Ishikawa (cell line): ENCODE results near the gene CDC42EP1.

Experiments used
- CEBPB ChIP-seq: IDR thresholded peaks from 2 replicates; pipeline ENCODE4 v1.6.1; 2012
- CREB1 ChIP-seq: IDR thresholded peaks from 2 replicates; pipeline ENCODE4 v1.6.1; 2012; ENCODE audit warnings: low read depth
- EGR1 ChIP-seq: IDR thresholded peaks from 2 replicates; pipeline ENCODE4 v1.6.1; 2012
- EP300 ChIP-seq: IDR thresholded peaks from 2 replicates; pipeline ENCODE4 v1.6.1; 2012; ENCODE audit warnings: borderline replicate concordance
- FOXM1 ChIP-seq: IDR thresholded peaks from 2 replicates; pipeline ENCODE4 v1.6.1; 2012; ENCODE audit warnings: low read depth, borderline replicate concordance
- NFIC ChIP-seq: IDR thresholded peaks from 2 replicates; pipeline ENCODE4 v1.6.1; 2012
- RAD21 ChIP-seq: IDR thresholded peaks from 2 replicates; pipeline ENCODE4 v1.6.1; 2012; ENCODE audit warnings: low read depth
- TAF1 ChIP-seq: IDR thresholded peaks from 2 replicates; pipeline ENCODE4 v1.6.1; 2012; ENCODE audit warnings: low read depth, mild to moderate bottlenecking
- TCF12 ChIP-seq: IDR thresholded peaks from 2 replicates; pipeline ENCODE4 v1.6.1; 2012; ENCODE audit warnings: low read depth
- TEAD4 ChIP-seq: IDR thresholded peaks from 2 replicates; pipeline ENCODE4 v1.6.1; 2012
- YY1 ChIP-seq: IDR thresholded peaks from 2 replicates; pipeline ENCODE4 v1.6.1; 2012; ENCODE audit warnings: low read depth
- ZBTB7A ChIP-seq: IDR thresholded peaks from 2 replicates; pipeline ENCODE4 v1.6.1; 2012; ENCODE audit warnings: low read depth
- TF ChIP-seq, protein P1 (sequence below): IDR thresholded peaks from 2 replicates; pipeline ENCODE4 v1.6.1; 2012
- TF ChIP-seq, protein P2 (sequence below): IDR thresholded peaks from 2 replicates; pipeline ENCODE4 v1.6.1; 2012
- TF ChIP-seq, protein P3 (sequence below): IDR thresholded peaks from 2 replicates; pipeline ENCODE4 v1.6.1; 2012; ENCODE audit warnings: low read depth, mild to moderate bottlenecking

The CDC42EP1 gene

DNA sequence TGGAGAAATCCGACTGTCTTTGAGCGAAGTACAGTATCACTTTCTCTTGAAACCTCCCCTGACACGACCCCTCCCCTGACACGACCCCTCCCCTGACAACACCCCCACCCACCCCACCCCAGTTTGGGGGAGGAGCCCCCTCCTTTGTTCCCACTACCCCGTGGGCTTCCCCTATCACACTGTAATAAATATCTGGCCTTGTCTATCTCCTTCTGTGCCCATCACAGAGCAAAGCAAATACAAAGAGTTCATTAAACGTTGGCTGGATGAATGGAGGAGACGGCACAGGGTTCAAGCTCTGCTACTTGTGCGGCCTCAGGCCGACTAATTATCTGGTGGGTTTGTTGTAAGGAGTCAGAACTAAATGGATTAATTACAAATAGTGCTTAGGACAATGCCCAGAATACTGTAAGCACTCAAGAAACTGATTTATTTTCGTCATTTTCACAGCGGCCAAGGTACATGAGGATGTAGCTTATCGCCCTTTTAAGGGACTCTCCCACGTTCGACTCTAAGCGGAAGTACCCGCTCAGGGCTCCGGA is 47.7 kb downstream of the CDC42EP1 start:
- TF ChIP-seq, protein P1, sequence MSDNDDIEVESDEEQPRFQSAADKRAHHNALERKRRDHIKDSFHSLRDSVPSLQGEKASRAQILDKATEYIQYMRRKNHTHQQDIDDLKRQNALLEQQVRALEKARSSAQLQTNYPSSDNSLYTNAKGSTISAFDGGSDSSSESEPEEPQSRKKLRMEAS, result peak; percentile 89
- TF ChIP-seq ZBTB7A (no peak), CREB1 (no peak), TCF12 (no peak)

DNA sequence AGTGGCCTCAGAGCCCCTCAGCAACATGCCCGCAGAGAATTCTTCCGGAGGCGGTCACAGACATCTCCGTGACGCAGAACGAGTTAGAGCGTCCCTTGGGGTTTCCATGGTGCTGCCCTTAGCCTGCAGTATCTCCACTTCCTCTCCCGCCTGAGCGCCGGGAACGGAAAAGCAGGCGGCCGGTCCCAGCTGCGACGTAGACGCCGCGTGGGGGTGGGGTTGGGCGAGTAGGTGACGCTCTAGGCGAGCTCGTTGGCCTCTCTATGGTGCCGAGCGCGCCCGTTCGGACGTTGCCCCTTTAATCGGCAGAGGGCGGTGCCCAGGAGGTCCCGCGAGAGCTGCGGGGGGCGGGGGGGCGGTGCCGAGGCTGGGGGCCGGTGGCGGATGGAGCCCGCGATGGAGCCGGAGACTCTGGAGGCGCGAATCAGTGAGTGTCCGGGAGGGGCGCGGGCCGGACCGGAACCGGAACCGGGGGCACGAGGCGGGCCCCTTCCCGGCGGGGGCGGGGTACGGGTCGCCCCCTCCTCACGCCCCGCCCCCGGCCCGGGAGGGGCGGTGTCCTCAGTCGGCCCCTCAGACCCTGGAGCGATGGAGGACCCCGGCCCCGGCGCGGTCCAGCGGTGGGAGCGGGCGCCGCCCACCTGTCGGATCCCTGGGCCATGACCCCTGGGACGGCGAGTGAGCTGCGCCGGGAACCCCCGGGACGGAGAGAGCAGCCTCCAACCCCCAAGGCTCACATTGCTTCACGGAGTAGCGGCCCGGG is 48.4 kb downstream of the CDC42EP1 start, which contains the start of gene GGA1:
Gene GGA1 (plus strand): TSS at position 358 of the 763 bp plus-strand sequence. CDS start 27 bp downstream, at position 385.
- 0 out of 2 replicates have a peak, but pooled peaks have one; percentile 7 for TF ChIP-seq TEAD4
- TF ChIP-seq, protein P2, sequence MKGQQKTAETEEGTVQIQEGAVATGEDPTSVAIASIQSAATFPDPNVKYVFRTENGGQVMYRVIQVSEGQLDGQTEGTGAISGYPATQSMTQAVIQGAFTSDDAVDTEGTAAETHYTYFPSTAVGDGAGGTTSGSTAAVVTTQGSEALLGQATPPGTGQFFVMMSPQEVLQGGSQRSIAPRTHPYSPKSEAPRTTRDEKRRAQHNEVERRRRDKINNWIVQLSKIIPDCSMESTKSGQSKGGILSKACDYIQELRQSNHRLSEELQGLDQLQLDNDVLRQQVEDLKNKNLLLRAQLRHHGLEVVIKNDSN, result no peak
- TF ChIP-seq TCF12, result peak; percentile 65; the same call in 1 of the 2 replicates
- TF ChIP-seq, protein P1, result peak; percentile 85
- TF ChIP-seq, protein P3, sequence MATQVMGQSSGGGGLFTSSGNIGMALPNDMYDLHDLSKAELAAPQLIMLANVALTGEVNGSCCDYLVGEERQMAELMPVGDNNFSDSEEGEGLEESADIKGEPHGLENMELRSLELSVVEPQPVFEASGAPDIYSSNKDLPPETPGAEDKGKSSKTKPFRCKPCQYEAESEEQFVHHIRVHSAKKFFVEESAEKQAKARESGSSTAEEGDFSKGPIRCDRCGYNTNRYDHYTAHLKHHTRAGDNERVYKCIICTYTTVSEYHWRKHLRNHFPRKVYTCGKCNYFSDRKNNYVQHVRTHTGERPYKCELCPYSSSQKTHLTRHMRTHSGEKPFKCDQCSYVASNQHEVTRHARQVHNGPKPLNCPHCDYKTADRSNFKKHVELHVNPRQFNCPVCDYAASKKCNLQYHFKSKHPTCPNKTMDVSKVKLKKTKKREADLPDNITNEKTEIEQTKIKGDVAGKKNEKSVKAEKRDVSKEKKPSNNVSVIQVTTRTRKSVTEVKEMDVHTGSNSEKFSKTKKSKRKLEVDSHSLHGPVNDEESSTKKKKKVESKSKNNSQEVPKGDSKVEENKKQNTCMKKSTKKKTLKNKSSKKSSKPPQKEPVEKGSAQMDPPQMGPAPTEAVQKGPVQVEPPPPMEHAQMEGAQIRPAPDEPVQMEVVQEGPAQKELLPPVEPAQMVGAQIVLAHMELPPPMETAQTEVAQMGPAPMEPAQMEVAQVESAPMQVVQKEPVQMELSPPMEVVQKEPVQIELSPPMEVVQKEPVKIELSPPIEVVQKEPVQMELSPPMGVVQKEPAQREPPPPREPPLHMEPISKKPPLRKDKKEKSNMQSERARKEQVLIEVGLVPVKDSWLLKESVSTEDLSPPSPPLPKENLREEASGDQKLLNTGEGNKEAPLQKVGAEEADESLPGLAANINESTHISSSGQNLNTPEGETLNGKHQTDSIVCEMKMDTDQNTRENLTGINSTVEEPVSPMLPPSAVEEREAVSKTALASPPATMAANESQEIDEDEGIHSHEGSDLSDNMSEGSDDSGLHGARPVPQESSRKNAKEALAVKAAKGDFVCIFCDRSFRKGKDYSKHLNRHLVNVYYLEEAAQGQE, result no peak
- TF ChIP-seq EP300, result no peak
- no peak for TF ChIP-seq NFIC
- peak; percentile 56 for TF ChIP-seq TAF1
- peak; percentile 50 for TF ChIP-seq EGR1
- peak; percentile 85 for TF ChIP-seq CREB1
- TF ChIP-seq FOXM1, result peak; percentile 57; the same call in 1 of the 2 replicates
- peak; percentile 98 for TF ChIP-seq ZBTB7A
- TF ChIP-seq RAD21, result no peak
- peak; percentile 81 for TF ChIP-seq YY1
- no peak for TF ChIP-seq CEBPB

DNA sequence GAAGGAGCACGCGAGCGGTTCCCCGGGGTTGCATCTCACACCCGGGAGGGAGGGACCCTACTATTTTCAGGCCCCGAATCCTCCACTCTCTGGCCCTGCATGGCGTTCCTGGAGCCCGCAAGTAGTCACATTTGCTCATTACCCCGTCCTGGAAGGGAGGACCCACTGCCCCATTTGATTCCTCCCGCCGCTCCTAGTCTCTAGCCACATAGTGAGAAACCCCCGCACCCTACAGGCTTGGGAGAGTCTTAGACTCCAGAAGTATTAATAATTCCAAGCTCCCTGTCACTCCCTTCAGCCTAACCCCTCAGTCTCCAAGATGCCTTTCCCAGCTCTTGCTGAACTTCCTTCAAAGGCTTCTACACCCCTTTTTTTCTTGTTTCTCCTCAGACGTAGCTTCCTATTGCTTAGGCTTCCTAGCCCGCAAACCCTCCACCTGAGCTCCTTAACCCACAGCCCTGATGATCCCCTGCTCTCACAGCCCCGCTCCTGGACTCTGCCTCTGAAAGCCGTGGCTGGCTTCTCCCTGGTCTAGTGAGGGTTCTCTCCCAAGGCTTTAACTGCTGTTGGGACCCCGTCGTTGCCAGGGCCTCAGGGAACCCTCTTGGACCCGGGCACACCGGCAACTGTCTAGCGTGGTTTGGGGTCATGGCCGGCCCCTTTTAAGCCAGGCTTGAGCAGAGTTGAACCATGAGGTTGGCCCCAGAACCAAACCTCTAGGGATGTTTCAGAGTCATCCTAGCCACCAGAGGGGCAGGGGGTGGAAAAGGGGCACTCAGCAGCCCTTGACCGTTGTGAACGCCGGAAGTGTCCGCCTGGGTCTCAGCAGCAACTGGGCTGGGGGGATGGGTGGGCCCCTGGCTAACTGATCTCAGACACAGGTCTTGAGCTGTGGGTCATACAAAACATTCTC is 49.2 kb downstream of the CDC42EP1 start:
- no peak for TF ChIP-seq NFIC

DNA sequence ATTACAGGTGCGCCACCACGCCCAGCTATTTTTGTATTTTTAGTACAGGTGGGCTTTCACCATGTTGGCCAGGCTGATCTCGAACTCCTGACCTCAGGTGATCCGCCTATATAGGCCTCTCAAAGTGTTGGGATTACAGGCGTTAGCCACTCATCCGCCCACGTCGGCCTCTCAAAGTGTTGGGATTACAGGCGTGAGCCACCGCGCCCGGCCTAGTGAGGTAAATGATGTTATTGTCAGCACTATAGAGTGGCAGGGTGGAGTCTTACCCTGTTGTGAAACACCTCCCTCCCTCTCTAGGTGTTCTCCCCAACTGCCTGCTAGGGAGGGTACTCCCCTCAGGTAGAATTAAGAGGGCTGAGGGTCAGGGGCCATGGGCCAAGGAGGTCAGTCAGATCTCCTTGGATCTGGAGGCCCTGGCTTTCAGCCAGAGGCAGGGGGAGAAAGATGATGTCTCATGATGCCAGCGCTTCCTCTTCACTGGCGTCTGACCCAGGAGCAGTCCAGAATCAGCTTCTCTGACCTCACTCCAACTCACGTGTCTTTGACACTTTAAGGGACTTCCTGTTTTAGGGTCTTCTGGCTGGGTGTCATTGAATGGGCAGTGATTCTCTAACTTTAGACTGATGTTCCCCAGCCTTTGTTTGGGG is 50.3 kb downstream of the CDC42EP1 start:
- TF ChIP-seq FOXM1 (no peak), CREB1 (no peak), YY1 (no peak), ZBTB7A (no peak), EGR1 (no peak), NFIC (no peak), TCF12 (no peak), CEBPB (no peak), EP300 (no peak)
- TF ChIP-seq, protein P3, result no peak
- TF ChIP-seq, protein P1, result no peak
- TF ChIP-seq, protein P2, result no peak

DNA sequence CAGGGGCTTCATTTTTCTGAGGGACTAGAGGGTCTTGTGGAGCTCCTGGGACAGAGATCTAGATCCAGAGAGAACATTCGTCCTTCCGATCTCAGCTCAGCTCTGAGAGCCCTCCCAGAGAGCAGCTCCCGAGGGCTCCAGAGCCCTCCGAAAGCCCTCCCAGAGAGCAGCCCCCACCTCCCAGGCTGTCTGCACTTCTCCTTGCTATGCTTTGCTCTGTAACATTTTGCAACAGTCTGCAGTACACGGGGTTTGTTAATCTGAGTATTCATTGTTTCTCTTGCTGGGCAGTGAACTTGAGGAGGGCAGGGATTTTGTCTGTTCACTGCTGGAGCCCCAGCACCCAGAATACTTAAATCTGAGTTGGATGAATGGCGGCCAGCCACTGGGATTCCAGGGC is 50.9 kb downstream of the CDC42EP1 start:
- TF ChIP-seq RAD21 (no peak), TAF1 (no peak), TCF12 (no peak), TEAD4 (no peak), YY1 (no peak)
